ENCODE measurements around the gene CHD9NB.

The CHD9NB gene

DNA sequence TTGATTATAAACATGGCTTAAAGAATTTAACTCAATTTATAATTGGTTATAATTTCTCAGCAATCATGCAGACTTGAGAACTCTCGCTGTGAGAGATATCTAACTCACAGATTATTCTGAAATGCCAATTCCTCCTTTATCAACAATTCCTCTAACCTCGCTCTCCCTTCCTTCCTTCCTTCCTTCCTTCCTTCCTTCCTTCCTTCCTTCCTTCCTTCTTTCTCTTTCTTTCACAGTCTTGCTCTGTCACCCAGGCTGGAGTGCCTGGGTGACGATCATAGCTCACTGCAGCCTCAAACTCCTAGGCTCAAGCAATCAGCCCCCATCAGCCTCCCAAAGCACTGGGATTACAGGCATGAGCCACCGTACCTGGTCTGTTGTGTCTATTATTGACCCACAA is 44.5 kb upstream of the CHD9NB start:
- peaks cover 5% of the 10 kb centered on the region for H3K36me3 ChIP-seq
- TF ChIP-seq, protein P1, sequence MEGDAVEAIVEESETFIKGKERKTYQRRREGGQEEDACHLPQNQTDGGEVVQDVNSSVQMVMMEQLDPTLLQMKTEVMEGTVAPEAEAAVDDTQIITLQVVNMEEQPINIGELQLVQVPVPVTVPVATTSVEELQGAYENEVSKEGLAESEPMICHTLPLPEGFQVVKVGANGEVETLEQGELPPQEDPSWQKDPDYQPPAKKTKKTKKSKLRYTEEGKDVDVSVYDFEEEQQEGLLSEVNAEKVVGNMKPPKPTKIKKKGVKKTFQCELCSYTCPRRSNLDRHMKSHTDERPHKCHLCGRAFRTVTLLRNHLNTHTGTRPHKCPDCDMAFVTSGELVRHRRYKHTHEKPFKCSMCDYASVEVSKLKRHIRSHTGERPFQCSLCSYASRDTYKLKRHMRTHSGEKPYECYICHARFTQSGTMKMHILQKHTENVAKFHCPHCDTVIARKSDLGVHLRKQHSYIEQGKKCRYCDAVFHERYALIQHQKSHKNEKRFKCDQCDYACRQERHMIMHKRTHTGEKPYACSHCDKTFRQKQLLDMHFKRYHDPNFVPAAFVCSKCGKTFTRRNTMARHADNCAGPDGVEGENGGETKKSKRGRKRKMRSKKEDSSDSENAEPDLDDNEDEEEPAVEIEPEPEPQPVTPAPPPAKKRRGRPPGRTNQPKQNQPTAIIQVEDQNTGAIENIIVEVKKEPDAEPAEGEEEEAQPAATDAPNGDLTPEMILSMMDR (IDR thresholded peaks at IDR 0.05; ENCODE audit: low read depth, low read length): no peak
- no peaks in the 10 kb centered on the region for H3K9me3 ChIP-seq
- DNase-seq: no peak
- H3K4me1 ChIP-seq: peaks cover 10% of the 10 kb centered on the region; the same call in 1 of the 2 replicates
- H3K4me3 ChIP-seq (ENCODE audit: low read depth, low read length): no peak overlapping the region
- no peaks in the 10 kb centered on the region for H3K27me3 ChIP-seq

DNA sequence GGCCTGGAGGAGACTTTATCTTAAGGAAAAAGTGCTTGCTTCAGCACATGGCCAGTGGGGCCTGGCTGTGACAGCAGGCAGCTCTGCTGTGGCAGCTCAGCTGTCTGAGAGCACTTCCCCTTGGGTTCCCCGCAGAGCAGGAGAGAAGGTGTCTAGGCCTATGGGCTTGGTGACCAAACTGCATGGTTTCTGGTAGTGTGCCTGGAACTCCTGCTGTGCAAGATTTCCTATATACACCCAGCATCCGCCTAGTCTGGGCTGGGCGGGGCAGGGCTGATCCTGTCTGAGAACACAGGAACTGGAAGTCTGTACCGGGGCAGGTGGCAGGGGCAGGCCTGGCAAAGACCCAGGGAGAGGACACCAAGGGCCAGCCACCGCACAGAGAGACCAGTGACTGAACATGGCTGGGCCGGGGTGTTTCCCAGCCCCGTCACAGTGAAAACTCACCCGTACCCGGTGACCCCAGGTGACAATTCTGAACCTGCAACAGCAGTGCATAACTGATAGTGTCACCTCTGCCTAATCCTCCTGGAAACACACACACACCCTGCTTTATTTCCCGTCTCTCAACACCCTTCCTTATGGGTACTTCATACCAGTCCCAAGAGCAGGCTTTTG is 41.4 kb upstream of the CHD9NB start:
- H3K36me3 ChIP-seq: no peaks in the 10 kb centered on the region
- no peaks in the 10 kb centered on the region for H3K27me3 ChIP-seq
- TF ChIP-seq, protein P1 (IDR thresholded peaks at IDR 0.05; ENCODE audit: low read depth, low read length): no peak
- no peak overlapping the region for H3K4me3 ChIP-seq (ENCODE audit: low read depth, low read length)
- no peaks in the 10 kb centered on the region for H3K9me3 ChIP-seq
- H3K4me1 ChIP-seq: peaks cover 29% of the 10 kb centered on the region
- DNase-seq: peak; percentile 43

DNA sequence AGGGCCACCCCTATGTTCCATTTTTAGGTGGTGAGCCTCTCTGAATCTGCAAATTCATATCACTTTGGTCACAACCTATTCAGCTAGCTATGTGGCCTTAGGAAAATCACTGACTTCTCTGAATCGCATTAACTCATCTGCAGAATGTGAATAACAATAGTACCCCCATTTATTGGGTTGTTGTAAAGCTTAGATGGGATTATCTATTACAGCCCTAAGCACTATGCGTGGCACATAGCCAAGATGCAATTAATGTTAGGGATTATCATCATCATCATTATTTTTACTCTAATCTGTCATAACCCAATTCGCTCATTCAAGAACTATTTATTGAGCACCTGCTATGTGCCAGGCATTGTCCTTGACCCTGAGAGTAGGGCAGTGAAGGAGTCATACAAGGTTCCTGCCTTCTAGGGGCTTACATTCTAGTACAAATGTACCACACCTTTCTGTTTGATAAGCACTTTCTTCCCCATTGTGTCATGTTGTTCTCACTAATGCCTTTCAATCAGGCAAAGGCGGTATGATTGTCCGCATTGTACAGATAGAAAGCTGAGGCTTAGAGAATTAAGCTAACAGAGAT is 40.6 kb upstream of the CHD9NB start:
- Histone ChIP-seq H3K4me1 (peaks cover 29% of the 10 kb centered on the region), H3K4me3 (ENCODE audit: low read depth, low read length) (no peak overlapping the region), H3K9me3 (no peaks in the 10 kb centered on the region), H3K36me3 (no peaks in the 10 kb centered on the region), H3K27me3 (no peaks in the 10 kb centered on the region)
- TF ChIP-seq, protein P1 (IDR thresholded peaks at IDR 0.05; ENCODE audit: low read depth, low read length): no peak
- DNase-seq: no peak

GRCh38 chr16:53092284-53092683 is 39.6 kb upstream of the CHD9NB start:
- no peaks in the 10 kb centered on the region for H3K9me3 ChIP-seq
- DNase-seq: peak; percentile 22
- TF ChIP-seq, protein P1 (IDR thresholded peaks at IDR 0.05; ENCODE audit: low read depth, low read length): no peak
- H3K4me3 ChIP-seq (ENCODE audit: low read depth, low read length): peak overlapping the region; percentile 21; the same call in 1 of the 2 replicates
- H3K4me1 ChIP-seq: peaks cover 27% of the 10 kb centered on the region
- no peaks in the 10 kb centered on the region for H3K27me3 ChIP-seq
- no peaks in the 10 kb centered on the region for H3K36me3 ChIP-seq

GRCh38 chr16:53091466-53092211 is 38.9 kb upstream of the CHD9NB start:
- Histone ChIP-seq H3K4me3 (ENCODE audit: low read depth, low read length) (peak overlapping the region; percentile 21), H3K9me3 (no peaks in the 10 kb centered on the region), H3K36me3 (no peaks in the 10 kb centered on the region), H3K4me1 (peaks cover 32% of the 10 kb centered on the region), H3K27me3 (no peaks in the 10 kb centered on the region)
- peak; percentile 92 for DNase-seq
- TF ChIP-seq, protein P1 (IDR thresholded peaks at IDR 0.05; ENCODE audit: low read depth, low read length): no peak

Measured in BE2C (cell line).